K562 (cell line): ENCODE results near the gene CNTN6. TPM values are rescaled to one million over a fixed set of nuclear protein-coding genes. Genes with fewer than 3 reads are reported as not detected.

Experiments
- ATAC-seq: fragments of 200-7000 bp; cut with Tn5 transposase; 3 replicates; pipeline ENCODE4 v1.9.1; 2020; ENCODE audit warnings: moderate library complexity
- BruUV-seq: library from RNA; stranded (reverse); fragments of 400-500 nt; replicated peaks from 2 replicates; lab custom pipeline; 2021; lab: Mats Ljungman, UMichigan
- CTCF ChIA-PET: fragments of 300-600 bp; formaldehyde crosslinking; extraction: SDS; loops from one replicate; lab custom pipeline; 2021; ENCODE audit warnings: low intra/inter-chr PET ratio; lab: Yijun Ruan, JAX
- POLR2A ChIA-PET: fragments of 300-600, 350-650 bp; sonication (Branson Sonifier 250); formaldehyde crosslinking; extraction: SDS; loops from one replicate; lab custom pipeline; 2021; ENCODE audit warnings: antibody characterized with exemption, inconsistent platforms; lab: Yijun Ruan, JAX
- DNase-seq, 4 experiments: peaks; one replicate each; pipeline versions ENCODE4 v3.0.0 to v3.0.0-alpha.2; 2011 to 2018; ENCODE audit warnings: low spot score in 3 of 4, mixed read lengths in 3 of 4; ENCODE audit errors: extremely low read depth in 1 of 4
- FAIRE-seq: peaks from 2 replicates; lab custom pipeline; 2011; peaks lifted over from hg19 to GRCh38; lab: Jason Lieb, UNC
- H2AFZ ChIP-seq: 2 replicates; pipeline ENCODE4 v1.6.0; 2011; ENCODE audit warnings: low read depth, low read length, control low read depth, inconsistent platforms
- H3K27ac ChIP-seq: fragments of 200-600 bp; 3 replicates; pipeline ENCODE4 v1.8.0; 2011; ENCODE audit warnings: low read depth, mild to moderate bottlenecking, control low read depth, inconsistent platforms, low read length, moderate library complexity, mixed read lengths; ENCODE audit errors: extremely low read depth
- H3K27me3 ChIP-seq, 2 experiments: fragments of 300-600 bp in 1 of 2; 2 replicates in 1 of 2; 3 replicates in 1 of 2; pipeline versions ENCODE4 v1.6.0 to v1.8.0; 2011; ENCODE audit warnings: inconsistent platforms in 2 of 2, low read length in 2 of 2, mild to moderate bottlenecking in 1 of 2, mixed read lengths in 1 of 2, moderate library complexity in 1 of 2; ENCODE audit not compliant: control insufficient read depth in 2 of 2, insufficient read depth in 2 of 2
- H3K36me3 ChIP-seq: fragments of 300-600 bp; 3 replicates; pipeline ENCODE4 v1.8.0; 2011; ENCODE audit warnings: mild to moderate bottlenecking, low read length, inconsistent platforms; ENCODE audit not compliant: control insufficient read depth, insufficient read depth
- H3K4me1 ChIP-seq, 2 experiments: fragments of 200-600 bp in 1 of 2; replicated peaks in 1 of 2; 2 replicates in 1 of 2; 3 replicates in 1 of 2; pipeline versions ENCODE4 v1.5.1 to v1.8.0; 2011; ENCODE audit warnings: inconsistent platforms in 2 of 2, low read length in 2 of 2, mild to moderate bottlenecking in 1 of 2, mixed read lengths in 1 of 2, moderate library complexity in 1 of 2; ENCODE audit not compliant: control insufficient read depth in 2 of 2, insufficient read depth in 2 of 2
- H3K4me2 ChIP-seq: 2 replicates; pipeline ENCODE4 v1.6.1; 2011; ENCODE audit warnings: low read length, control low read depth, inconsistent platforms, mixed read lengths; ENCODE audit not compliant: insufficient read depth
- H3K4me3 ChIP-seq: fragments of 200-600 bp; sonication (generic), shearing (Covaris generic); 2 replicates; pipeline ENCODE4 v1.5.1; 2016; ENCODE audit warnings: control low read depth, inconsistent platforms
- H3K79me2 ChIP-seq: fragments of 200-600 bp; 3 replicates; pipeline ENCODE4 v1.8.0; 2011; ENCODE audit warnings: low read length, inconsistent platforms; ENCODE audit not compliant: control insufficient read depth, insufficient read depth
- H3K9ac ChIP-seq, 2 experiments: 2 replicates each; pipeline versions ENCODE4 v1.6.0 to v1.6.1; 2011; ENCODE audit warnings: low read depth in 2 of 2, low read length in 2 of 2, control low read depth in 1 of 2, inconsistent platforms in 1 of 2, mild to moderate bottlenecking in 1 of 2, mixed read lengths in 1 of 2; ENCODE audit not compliant: insufficient read depth in 1 of 2
- H3K9me1 ChIP-seq: one replicate; pipeline ENCODE4 v1.6.0; 2011; ENCODE audit warnings: inconsistent platforms, mild to moderate bottlenecking, low read length, moderate library complexity; ENCODE audit not compliant: control insufficient read depth, insufficient read depth
- H3K9me3 ChIP-seq: replicated peaks from 2 replicates; pipeline ENCODE4 v1.5.1; 2011; ENCODE audit warnings: low read depth, low read length, inconsistent platforms; ENCODE audit not compliant: control insufficient read depth, insufficient read depth
- H4K20me1 ChIP-seq: replicated peaks from 2 replicates; pipeline ENCODE4 v1.6.1; 2011; ENCODE audit warnings: low read length, inconsistent platforms, mixed read lengths; ENCODE audit not compliant: control insufficient read depth, insufficient read depth
- ARHGAP35 ChIP-seq: fragments of 450-650 bp; IDR thresholded peaks from 2 replicates; pipeline ENCODE4 v1.6.1; 2018; ENCODE audit not compliant: partially characterized antibody
- CEBPB ChIP-seq: fragments of 450-650 bp; IDR thresholded peaks from 2 replicates; pipeline ENCODE4 v1.6.1; 2016; ENCODE audit warnings: missing genetic modification characterization, missing compliant biosample characterization
- CREB1 ChIP-seq, 2 experiments: sonication (generic) in 1 of 2; formaldehyde crosslinking in 1 of 2; IDR thresholded peaks; 2 replicates each; pipeline versions ENCODE4 v1.6.1 to v1.8.0; 2012 to 2022; ENCODE audit warnings: inconsistent platforms in 1 of 2, mild to moderate bottlenecking in 1 of 2, missing genetic modification reagents in 1 of 2, moderate library complexity in 1 of 2
- EGR1 ChIP-seq: fragments of 450-650 bp; conservative IDR thresholded peaks from 2 replicates; pipeline ENCODE4 v1.6.1; 2017; ENCODE audit warnings: mild to moderate bottlenecking
- ETV6 ChIP-seq, 3 experiments: fragments of 150-350 bp in 1 of 3; sonication (generic) in 1 of 3; formaldehyde crosslinking in 1 of 3; IDR thresholded peaks; 2 replicates each; pipeline versions ENCODE4 v1.6.1 to v1.8.0; 2014 to 2022; ENCODE audit warnings: borderline replicate concordance in 2 of 3, low read depth in 2 of 3, antibody characterized with exemption in 1 of 3, low read length in 1 of 3, mild to moderate bottlenecking in 1 of 3, missing genetic modification reagents in 1 of 3
- MAZ ChIP-seq, 2 experiments: fragments of 450-650 bp in 1 of 2; sonication (generic) in 1 of 2; formaldehyde crosslinking; IDR thresholded peaks in 1 of 2; conservative IDR thresholded peaks in 1 of 2; 2 replicates each; pipeline versions ENCODE4 v1.4.0 to v1.5.0; 2020; ENCODE audit warnings: mild to moderate bottlenecking in 1 of 2, missing genetic modification reagents in 1 of 2
- NCOA6 ChIP-seq: fragments of 450-650 bp; IDR thresholded peaks from 2 replicates; pipeline ENCODE4 v1.6.1; 2017; ENCODE audit warnings: mild to moderate bottlenecking
- NCOR1 ChIP-seq: fragments of 450-650 bp; IDR thresholded peaks from 2 replicates; pipeline ENCODE4 v1.6.1; 2016; ENCODE audit warnings: mild to moderate bottlenecking, moderate library complexity
- NR2C2 ChIP-seq, 2 experiments: fragments of 200-800 bp in 1 of 2; sonication (Bioruptor generic) in 1 of 2; sonication (generic) in 1 of 2; formaldehyde crosslinking in 1 of 2; IDR thresholded peaks; 2 replicates each; pipeline versions ENCODE4 v1.6.1 to v1.8.0; 2016 to 2022; ENCODE audit warnings: mild to moderate bottlenecking in 1 of 2, missing compliant biosample characterization in 1 of 2, missing genetic modification characterization in 1 of 2, missing genetic modification reagents in 1 of 2
- SREBF2 ChIP-seq: sonication (generic); formaldehyde crosslinking; IDR thresholded peaks from 2 replicates; pipeline ENCODE4 v1.4.0; 2020; ENCODE audit warnings: mild to moderate bottlenecking, missing genetic modification reagents
- SRF ChIP-seq, 2 experiments: fragments of 250-450, 450-650 bp in 1 of 2; sonication (Bioruptor Pico) in 1 of 2; sonication (generic) in 1 of 2; formaldehyde crosslinking; IDR thresholded peaks; 2 replicates each; pipeline versions ENCODE4 v1.5.0 to v1.5.1; 2020 to 2022; ENCODE audit warnings: mild to moderate bottlenecking in 1 of 2, missing genetic modification reagents in 1 of 2
- TAF15 ChIP-seq: fragments of 200-400 bp; formaldehyde crosslinking; IDR thresholded peaks from 2 replicates; pipeline ENCODE4 v1.6.1; 2017; ENCODE audit warnings: mild to moderate bottlenecking, low read depth, low read length, moderate library complexity
- TAF7 ChIP-seq: fragments of 450-650 bp; IDR thresholded peaks from 2 replicates; pipeline ENCODE4 v1.6.1; 2016; ENCODE audit warnings: missing genetic modification characterization, missing compliant biosample characterization
- YY1 ChIP-seq, 3 experiments: IDR thresholded peaks; 2 replicates each; pipeline ENCODE4 v1.6.1; 2011; ENCODE audit warnings: low read length in 2 of 3, mild to moderate bottlenecking in 2 of 3, moderate library complexity in 2 of 3, borderline replicate concordance in 1 of 3, control low read depth in 1 of 3, low read depth in 1 of 3; ENCODE audit not compliant: insufficient read depth in 3 of 3, insufficient replicate concordance in 2 of 3, control insufficient read depth in 1 of 3, insufficient read length in 1 of 3; ENCODE audit errors: extremely low read depth in 1 of 3
- ZNF384 ChIP-seq: IDR thresholded peaks from 2 replicates; pipeline ENCODE4 v1.6.1; 2012; ENCODE audit warnings: low read depth, low read length, improper control_type of control experiment
- ZNF584 ChIP-seq: fragments of 200-800 bp; sonication (Bioruptor generic); IDR thresholded peaks from 2 replicates; pipeline ENCODE4 v1.6.1; 2016; ENCODE audit warnings: low read depth, mild to moderate bottlenecking, missing genetic modification characterization, missing compliant biosample characterization
- ZNF75A ChIP-seq: fragments of 450-650 bp; formaldehyde crosslinking; IDR thresholded peaks from 2 replicates; pipeline ENCODE4 v1.4.0; 2020; ENCODE audit warnings: mild to moderate bottlenecking
- WGBS: fragments of 100-300 bp; shearing (Covaris generic); methylation state at CpG from one replicate; pipeline ENCODE4 v1.1.6; 2016; ENCODE audit warnings: low coverage, mixed read lengths; ENCODE audit not compliant: insufficient coverage; ENCODE audit errors: missing lambda C conversion rate; 5-methylcytosine and 5-hydroxymethylcytosine counted together
- in situ Hi-C: fragments of 300-500 bp; cut with MboI; formaldehyde crosslinking; loops from 4 replicates; pipeline ENCODE4 v1.15.0; 2018; ENCODE audit warnings: inconsistent platforms, mixed read lengths
- intact Hi-C: fragments of 100-400 bp; cut with micrococcal nuclease; formaldehyde crosslinking; loops from 2 replicates; pipeline ENCODE4 v1.14.2; 2022
- polyA plus RNA-seq, 8 experiments: library from polyadenylated mRNA; depleted of rRNA in 4 of 8; stranded (reverse) in 5 of 8; unstranded in 3 of 8; fragments of >200 nt; fragmentation: Nextera tagmentation in 2 of 8; fragmentation: Illumina TruSeq in 1 of 8; extraction: Ambion mirVana in 2 of 8; extraction: Trizol in 1 of 8; gene quantifications; 2 replicates each; pipeline versions ENCODE4 v1.2.1 to v1.2.3, GENCODE V29; 2011 to 2014; ENCODE audit warnings: inconsistent platforms in 1 of 8, missing spikeins in 1 of 8
- total RNA-seq, 7 experiments: library from RNA; depleted of rRNA in 6 of 7; stranded (reverse); fragments of >200 nt in 6 of 7; fragmentation: Illumina TruSeq in 2 of 7; extraction: Trizol in 2 of 7; gene quantifications; 2 replicates each; pipeline versions ENCODE4 v1.2.1 to v1.2.3, GENCODE V29; 2011 to 2021; ENCODE audit warnings: low replicate concordance in 1 of 7
- TF ChIP-seq, protein P1 (sequence below): fragments of 250-450 bp; sonication (Bioruptor Pico); IDR thresholded peaks from 2 replicates; pipeline ENCODE4 v1.8.0; 2022; ENCODE audit warnings: moderate library complexity, mild to moderate bottlenecking, inconsistent platforms
- TF ChIP-seq, protein P2 (sequence below), 2 experiments: fragments of 450-650 bp in 1 of 2; sonication (generic) in 1 of 2; formaldehyde crosslinking; conservative IDR thresholded peaks; 2 replicates each; pipeline versions ENCODE4 v1.4.0 to v1.8.1; 2020 to 2022; ENCODE audit warnings: mild to moderate bottlenecking in 1 of 2, missing genetic modification reagents in 1 of 2

The CNTN6 gene
- total and polyA plus RNA-seq, 9 of the 15 experiments (the other 6 are each of a cell fraction or from before 2014, with no cell fraction given) = not detected

DNA sequence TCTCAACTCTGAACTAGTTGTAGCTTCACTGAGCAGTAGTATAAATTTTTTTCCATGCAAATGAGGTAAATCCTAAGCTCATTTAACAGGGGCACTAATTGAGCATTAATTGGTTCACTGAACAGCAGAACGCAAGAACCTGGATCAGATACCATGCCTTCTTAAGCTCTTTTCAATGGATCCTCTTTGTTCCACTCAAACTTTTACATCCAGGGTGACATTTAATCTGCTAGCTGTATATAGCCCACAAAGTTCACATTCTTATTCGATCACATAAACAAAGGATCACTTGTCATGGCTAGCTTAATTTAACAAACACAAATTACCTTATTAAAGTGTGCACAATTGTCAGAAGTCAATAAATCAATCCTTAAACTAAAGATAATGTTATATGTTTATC is 281.6 kb downstream of the CNTN6 start (continued):
- TF ChIP-seq SRF (CRISPR knock-in tag; IDR thresholded peaks at IDR 0.05) (no peak), ZNF75A (CRISPR knock-in tag) (no peak), CEBPB (tag) (no peak)

DNA sequence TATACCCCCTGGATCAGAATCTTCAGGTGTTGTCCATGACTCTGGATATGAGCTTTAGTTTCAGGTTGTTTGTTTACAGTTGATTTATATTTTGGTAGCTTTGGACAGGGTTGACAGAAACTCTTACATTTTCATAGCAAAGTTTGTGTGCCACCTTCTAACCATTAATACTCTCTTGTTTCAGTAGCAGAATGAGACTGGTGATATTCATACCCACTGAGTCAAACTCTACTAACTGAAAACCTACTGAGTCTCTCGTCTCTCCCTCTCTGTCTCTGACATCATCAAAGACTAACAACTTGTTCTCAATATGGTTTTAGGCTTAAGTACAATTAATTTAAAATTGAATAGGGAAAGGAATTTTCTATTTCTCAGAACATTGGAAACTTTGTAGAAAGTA is 282.3 kb downstream of the CNTN6 start:
- no peak overlapping the region for H3K27ac ChIP-seq
- in situ Hi-C loops = no loop called here
- FAIRE-seq (no peak), DNase-seq (no peak), ATAC-seq (no peak)
- WGBS = 0% methylated on average over 1 of the region's 1 CpG
- no peak overlapping the region for H3K4me3 ChIP-seq
- H3K36me3 ChIP-seq = no peaks in the 10 kb centered on the region
- no peak overlapping the region for H2AFZ ChIP-seq
- H3K27me3 ChIP-seq = no peaks in the 10 kb centered on the region
- CTCF ChIA-PET = no interaction called here
- no peaks in the 10 kb centered on the region for H4K20me1 ChIP-seq
- POLR2A ChIA-PET = no interaction called here
- H3K4me1 ChIP-seq = no peaks in the 10 kb centered on the region
- H3K4me2 ChIP-seq = no peak overlapping the region
- H3K9me1 ChIP-seq = no peaks in the 10 kb centered on the region
- no peaks in the 10 kb centered on the region for H3K79me2 ChIP-seq
- H3K9ac ChIP-seq = no peak overlapping the region
- intact Hi-C loops = no loop called here
- no TSS peak for BruUV-seq
- no peaks in the 10 kb centered on the region for H3K9me3 ChIP-seq
- TF ChIP-seq ETV6 (IDR thresholded peaks at IDR 0.05; ENCODE audit: borderline replicate concordance in 1 of 2, low read depth in 2 of 2, low read length in 1 of 2) (no peak), ETV6 (CRISPR knock-in tag; IDR thresholded peaks at IDR 0.05; ENCODE audit: borderline replicate concordance) (no peak), YY1 (IDR thresholded peaks at IDR 0.05; ENCODE audit: borderline replicate concordance in 1 of 3, control insufficient read depth in 1 of 3, extremely low read depth in 1 of 3, insufficient read depth in 3 of 3, insufficient read length in 1 of 3, insufficient replicate concordance in 2 of 3, low read depth in 1 of 3, low read length in 2 of 3) (no peak), NCOR1 (no peak), EGR1 (no peak), ZNF584 (CRISPR knock-in tag) (no peak), TAF15 (no peak), NR2C2 (CRISPR knock-in tag; IDR thresholded peaks at IDR 0.05) (no peak), NR2C2 (tag; IDR thresholded peaks at IDR 0.05) (no peak), MAZ (CRISPR knock-in tag; conservative IDR thresholded peaks at IDR 0.05 in 1 of 2, IDR thresholded peaks at IDR 0.05 in 1 of 2) (no peak), ZNF384 (no peak), CREB1 (IDR thresholded peaks at IDR 0.05) (no peak), CREB1 (CRISPR knock-in tag; IDR thresholded peaks at IDR 0.05) (no peak), TAF7 (tag) (no peak), ARHGAP35 (no peak), SREBF2 (CRISPR knock-in tag) (no peak), NCOA6 (no peak)
- TF ChIP-seq, protein P1, sequence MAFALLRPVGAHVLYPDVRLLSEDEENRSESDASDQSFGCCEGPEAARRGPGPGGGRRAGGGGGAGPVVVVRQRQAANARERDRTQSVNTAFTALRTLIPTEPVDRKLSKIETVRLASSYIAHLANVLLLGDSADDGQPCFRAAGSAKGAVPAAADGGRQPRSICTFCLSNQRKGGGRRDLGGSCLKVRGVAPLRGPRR (CRISPR knock-in tag) = no peak
- TF ChIP-seq, protein P2, sequence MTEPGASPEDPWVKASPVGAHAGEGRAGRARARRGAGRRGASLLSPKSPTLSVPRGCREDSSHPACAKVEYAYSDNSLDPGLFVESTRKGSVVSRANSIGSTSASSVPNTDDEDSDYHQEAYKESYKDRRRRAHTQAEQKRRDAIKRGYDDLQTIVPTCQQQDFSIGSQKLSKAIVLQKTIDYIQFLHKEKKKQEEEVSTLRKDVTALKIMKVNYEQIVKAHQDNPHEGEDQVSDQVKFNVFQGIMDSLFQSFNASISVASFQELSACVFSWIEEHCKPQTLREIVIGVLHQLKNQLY (CRISPR knock-in tag; conservative IDR thresholded peaks at IDR 0.05) = no peak
